Stimulated activated CD4-positive, alpha-beta T cell treated with anti-CD3 and anti-CD28 coated beads, Interleukin-1b, Interleukin-23, amount 100 ng/mL, for 48 hours (primary cell): ENCODE data around the gene SLCO6A1.

ENCODE experiments used
- DNase-seq: peaks from one replicate; pipeline ENCODE4 v3.0.0-alpha.2; 2020

SLCO6A1 gene

DNA sequence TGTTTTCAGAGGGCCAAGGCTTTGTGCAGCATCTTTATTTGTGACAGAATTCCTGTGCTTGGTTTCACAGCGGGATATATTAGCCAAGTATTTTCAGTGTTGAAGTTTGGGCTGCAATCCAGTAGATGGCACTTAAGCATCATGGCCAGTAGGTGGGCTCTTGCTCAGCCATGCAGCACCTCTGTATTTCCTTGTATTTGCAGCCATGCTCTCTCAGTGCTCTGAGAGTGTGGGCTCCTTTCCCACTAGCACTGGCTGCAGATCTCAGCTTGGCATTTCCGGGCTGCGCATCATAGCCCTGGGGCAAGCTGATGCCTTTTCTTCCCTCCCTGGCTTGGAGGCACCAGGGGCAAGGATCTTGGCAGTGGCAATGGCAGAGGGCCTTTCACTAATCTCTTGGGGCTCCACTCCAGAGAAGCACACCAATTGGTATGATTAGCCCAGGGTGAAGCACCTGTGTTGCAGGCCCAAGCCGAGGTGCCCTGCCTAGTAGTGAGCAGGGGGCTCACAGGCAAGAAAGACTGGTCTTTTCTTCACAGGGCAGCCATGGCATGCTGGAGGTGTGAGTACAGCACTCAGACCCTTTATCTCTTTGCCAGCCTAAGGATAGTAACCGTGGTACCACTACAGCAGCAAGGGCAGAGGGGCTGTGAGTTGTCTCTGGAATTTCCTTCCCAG is 48.3 kb downstream of the SLCO6A1 start:
- DNase-seq = no peak

DNA sequence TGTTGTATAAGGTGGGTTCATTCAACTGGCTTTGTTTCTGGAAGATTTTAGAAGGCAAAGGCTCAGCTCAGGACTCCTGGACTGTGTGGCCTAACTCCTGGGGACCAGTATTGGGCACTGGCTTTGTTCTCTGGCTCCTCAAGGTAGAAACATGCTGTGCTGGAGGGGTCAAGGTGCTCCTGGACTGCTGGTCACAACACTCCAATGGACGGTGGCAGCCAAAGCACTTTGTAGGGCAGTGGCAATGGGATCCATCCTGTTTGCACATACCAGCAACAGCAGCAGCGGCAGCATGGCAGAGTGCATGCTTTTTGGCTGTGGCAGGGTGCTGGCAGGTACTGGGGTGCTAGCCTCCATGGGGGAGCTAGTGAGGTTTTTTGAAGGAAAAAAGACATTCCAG is 65.3 kb downstream of the SLCO6A1 start:
- no peak for DNase-seq

DNA sequence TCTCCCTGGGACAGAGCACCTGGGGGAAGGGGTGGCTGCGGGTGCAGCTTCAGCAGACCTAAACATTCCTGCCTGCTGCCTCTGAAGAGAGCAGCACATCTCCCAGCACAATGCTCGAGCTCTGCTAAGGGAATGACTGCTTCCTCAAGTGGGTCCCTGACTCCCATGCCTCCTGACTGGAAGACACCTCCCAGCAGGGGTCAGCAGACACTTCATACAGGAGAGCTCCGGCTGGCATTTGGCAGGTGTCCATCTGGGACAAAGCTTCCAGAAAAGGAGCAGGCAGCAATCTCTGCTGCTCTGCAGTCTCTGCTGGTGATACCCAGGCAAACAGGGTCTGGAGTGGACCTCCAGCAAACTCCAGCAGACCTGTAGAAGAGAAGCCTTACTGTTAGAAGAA is 77.2 kb downstream of the SLCO6A1 start:
- DNase-seq = no peak

DNA sequence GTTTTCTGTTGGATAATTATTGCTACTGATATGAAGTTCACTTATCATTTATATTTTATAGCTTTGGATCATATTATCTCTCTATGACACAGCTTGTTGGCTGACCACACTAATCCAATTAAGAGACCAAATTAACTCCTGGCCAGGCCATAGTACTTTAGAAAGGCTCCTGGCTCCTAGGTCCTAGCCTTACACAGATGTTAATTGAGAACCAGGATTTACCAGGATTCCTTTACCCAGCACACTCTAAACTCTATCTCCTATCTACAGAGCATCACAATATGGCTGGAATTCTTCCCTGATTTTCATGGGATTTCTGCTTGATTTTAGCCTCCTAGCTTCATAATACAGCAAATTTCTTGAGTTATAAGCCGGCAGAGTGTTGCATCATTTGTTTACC is 80.3 kb downstream of the SLCO6A1 start:
- no peak for DNase-seq

DNA sequence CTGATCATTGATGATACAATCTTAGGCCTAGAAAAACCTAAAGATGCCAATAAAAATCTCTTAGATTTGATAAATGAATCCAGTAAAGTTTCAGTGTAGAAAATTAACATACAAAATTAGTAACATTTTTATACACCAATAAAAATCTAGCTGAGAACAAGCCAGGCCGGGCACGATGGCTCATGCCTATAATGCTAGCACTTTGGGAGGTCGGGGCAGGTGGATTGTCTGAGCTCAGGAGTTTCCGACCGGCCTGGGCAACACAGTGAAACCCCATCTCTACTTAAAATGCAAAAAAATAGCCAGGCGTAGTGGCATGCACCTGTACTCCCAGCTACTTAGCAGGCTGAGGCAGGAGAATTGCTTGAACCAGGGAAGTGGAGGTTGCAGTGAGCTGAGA is 84.4 kb downstream of the SLCO6A1 start:
- no peak for DNase-seq

DNA sequence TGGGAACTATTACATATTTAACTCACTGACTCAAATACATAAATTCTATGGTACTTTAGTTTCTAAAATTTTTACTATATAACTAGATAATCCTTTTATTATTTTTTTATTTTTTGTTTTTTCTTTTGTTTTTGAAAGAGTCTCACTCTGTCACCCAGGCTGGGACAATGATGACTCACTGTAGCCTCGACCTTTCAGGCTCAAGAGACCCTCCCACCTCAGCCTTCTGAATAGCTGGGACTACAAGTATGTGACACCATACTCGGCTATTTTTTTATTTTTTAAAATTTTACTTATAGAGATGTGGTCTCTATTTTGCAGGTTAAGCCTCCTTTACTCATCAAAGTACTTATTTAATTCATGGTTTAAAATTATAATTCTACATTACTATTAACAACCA is 110.6 kb downstream of the SLCO6A1 start:
- no peak for DNase-seq

DNA sequence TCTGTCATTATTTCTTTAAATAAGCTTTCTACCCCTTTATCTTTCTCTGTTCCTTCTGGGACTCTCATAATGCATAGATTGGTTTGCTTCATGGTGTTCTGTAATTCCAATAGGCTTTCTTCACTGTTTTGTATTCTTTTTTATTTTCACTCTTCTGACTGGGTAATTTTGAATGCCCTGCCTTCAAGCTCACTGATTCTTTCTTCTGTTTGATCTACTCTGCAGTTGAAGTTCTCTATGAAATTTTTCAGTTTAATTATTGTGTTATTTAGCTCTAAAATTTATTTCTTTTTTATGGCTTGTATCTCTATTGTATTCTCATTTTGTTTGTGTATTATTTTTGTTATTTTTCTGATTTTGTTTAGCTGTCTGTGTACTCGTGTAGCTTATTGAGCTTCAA is 113.4 kb downstream of the SLCO6A1 start:
- DNase-seq = no peak

DNA sequence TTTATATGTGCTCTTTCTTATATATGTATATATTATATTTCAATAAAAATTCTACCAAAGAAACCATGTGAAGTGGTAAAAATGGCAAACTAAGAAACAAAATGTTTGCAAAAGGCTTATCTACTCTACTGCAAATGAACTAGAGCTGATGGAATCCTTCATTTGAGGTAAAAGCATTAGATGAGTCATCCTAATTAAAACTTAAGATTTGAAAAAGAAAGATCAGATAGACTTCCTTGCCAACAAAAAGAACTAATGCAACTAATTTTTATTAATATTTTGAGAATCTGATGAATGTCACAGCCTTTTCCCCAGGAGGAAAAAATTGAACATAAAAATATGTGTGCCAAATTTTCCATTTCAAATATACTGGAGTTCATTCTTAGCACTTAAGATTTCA is 118.6 kb downstream of the SLCO6A1 start:
- DNase-seq = no peak

DNA sequence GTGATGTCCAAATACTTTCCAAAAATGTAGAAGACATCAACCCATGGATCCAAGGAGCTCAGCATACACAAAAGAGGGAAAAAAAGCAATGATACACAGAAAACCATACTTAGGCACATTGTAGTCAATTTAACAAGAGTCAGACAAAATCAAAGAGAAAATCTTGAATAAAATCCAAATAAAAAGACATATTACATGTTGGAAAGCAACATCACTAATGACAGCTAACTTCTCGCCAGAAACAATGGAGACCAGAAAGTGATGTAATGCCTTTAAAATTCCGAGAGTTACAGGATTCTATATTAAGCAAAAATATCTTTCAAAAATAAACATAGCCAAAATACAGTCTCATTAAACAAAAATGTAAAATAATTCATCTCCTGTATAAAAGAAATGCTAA is 122.9 kb downstream of the SLCO6A1 start:
- DNase-seq = no peak

DNA sequence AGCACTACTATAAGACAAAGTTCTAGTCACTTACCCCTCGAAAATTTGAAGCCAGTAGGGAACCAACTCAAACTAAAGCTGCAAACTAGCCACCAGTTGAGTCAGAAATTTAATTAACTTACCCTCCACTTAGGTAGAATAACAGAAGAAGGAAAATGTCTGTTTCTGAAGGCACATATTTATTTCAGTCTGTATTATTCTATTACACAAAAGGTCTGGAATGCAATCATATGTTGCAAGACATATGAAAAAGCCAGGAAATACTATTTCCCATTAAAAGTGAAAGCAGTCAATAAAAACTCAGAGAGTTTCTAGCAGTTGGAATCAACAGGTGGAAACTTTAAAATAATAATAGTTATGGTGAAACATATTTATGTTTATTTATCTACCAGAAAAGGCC is 123.5 kb downstream of the SLCO6A1 start:
- no peak for DNase-seq

DNA sequence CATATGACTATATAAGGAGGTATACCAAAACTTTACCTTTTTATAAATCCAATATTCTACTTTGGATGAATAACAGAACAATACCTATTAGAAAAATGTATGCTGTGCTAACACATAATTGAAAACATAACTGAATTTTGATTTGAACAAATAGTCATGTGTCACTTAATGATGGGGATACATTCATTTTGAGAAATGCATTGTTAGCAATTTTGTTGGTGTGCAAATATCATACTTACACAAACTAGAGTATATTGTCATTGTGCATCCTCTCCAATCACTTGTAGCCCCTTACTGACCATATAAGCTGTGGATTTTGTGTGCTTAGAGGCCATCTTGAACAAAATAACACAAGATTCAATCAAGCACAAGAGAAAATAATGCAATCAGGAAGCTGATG is 130.4 kb downstream of the SLCO6A1 start:
- no peak for DNase-seq

DNA sequence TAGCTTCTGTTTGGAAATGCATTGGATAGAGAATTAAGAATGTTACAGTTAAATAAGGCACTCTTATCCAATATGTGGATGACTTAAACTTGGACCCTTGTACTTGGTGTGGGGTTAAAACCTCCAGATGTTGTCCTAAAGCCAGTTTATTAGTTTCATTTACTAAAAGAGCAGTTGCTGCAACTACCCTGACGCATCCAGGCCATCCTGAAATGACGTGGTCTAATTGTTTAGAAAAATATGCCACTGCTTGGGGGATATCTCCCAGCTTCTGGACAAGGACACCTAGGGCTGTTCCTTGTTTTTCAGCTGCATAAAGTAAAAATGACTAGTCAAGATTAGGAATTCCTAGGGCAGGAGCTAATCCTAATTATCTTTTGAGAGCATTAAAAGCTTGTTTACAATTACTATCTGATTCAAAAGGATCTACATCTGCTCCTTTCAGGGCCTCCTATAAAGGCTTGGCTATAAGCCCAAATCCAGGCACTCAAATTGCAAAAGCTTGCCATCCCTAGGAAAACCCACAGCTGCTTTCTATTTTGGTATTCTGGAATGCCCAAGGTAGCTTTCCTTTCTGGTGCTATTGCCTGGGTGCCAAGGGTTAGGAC is 157.0 kb downstream of the SLCO6A1 start:
- no peak for DNase-seq

DNA sequence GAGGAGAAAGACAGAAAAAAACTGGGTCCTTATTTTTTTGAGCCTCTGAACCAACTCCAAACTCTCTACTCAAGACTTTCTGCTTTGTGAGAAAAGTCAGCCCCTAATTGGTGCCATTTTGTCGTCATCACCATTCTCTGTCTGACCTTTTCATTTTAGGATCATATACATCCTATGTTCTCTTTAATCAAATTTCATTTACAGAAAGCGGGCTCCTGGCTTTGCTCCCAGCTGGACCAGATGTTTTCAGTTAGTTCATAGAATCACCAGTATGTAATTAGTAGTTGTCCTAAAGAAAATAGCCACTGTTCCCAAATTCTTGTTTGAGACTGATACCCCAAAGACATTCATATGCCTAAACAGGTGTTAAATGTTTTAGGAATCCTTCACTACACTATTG is 174.1 kb downstream of the SLCO6A1 start:
- DNase-seq = no peak
